B cell (primary cell): ENCODE measurements around the gene RPL37.

Experiments
- CTCF ChIP-seq: fragments of 200-600 bp; IDR thresholded peaks from one replicate; pipeline ENCODE4 v1.8.0; 2022; ENCODE audit warnings: antibody characterized with exemption, mild to moderate bottlenecking
- EZH2 ChIP-seq: IDR thresholded peaks from 2 replicates; pipeline ENCODE4 v1.6.1; 2012; ENCODE audit warnings: borderline replicate concordance, low read depth, mild to moderate bottlenecking, moderate library complexity, low read length; ENCODE audit not compliant: insufficient read depth, poor library complexity, severe bottlenecking

- TF ChIP-seq CTCF (no peak), EZH2 (no peak)
Observed at GRCh38 chr5:40853632-40854192, 18.7 kb upstream of the RPL37 start.
